Omental fat pad (tissue), 4 donors: ENCODE measurements around the gene PLEKHH1. TPM values are rescaled to one million over a fixed set of nuclear protein-coding genes. Genes with fewer than 3 reads are reported as not detected.
A peak's percentile ranks its signal among the peaks of the same experiment; 100 is the strongest.
"Not testable (repeated sequence)": the region's sequence is repeated elsewhere in the genome, so short reads cannot be mapped to it uniquely, and the experiment has no call there.

ENCODE experiments used
- ATAC-seq: fragments of 150-250 bp; one replicate; pipeline ENCODE4 v1.9.1; 2016; ENCODE audit warnings: mild to moderate bottlenecking, moderate library complexity; ENCODE audit not compliant: low FRiP score
- DNase-seq: peaks from one replicate; pipeline ENCODE4 v3.0.0-alpha.2; 2019; ENCODE audit warnings: low spot score
- CTCF ChIP-seq, 3 donors: fragments of 450-650 bp; IDR thresholded peaks; one replicate each; pipeline ENCODE4 v1.5.1; 2016 to 2017; ENCODE audit warnings: antibody characterized with exemption in 3 of 3, mild to moderate bottlenecking in 3 of 3, moderate library complexity in 2 of 3
- total RNA-seq, 4 donors: library from RNA; depleted of rRNA; stranded (reverse); fragments of >200 nt; gene quantifications; one replicate each; pipeline ENCODE4 v1.1.0, GENCODE V29; 2016

Gene PLEKHH1
- total RNA-seq, 4 donors from 2014 or later: 1.7 to 7.5 (median 5.5) TPM

DNA sequence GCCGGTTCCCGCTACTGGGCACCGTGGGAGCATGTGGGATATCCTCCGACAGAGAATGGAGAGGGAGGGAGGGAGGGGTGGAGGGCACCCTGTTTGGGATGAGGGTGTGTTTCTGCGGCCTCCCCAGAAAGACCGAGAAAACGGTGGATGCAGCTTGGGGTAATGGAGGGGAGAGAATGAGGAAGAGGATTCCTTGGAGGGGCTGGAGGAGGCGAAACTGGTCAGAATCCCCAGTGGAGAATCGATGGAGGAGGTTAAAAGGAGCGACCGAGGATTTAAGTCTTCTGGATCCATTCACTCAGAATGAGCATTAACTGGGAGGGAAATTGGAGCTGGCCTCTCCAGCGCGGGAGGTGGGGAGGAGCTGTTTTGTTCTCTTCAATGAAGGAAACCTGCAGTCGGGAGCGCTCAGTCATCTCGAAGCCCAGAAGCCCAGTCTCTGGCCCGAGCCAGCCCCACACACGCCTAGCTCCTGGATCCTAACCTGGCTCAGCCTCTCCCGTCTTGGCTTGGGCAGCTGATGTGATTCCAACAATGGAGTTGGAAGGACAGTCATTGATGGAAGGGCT lies 87.2 kb downstream of the PLEKHH1 start:
- no peak for DNase-seq
- no peak for TF ChIP-seq CTCF (IDR thresholded peaks at IDR 0.05)
- ATAC-seq: peak; percentile 16

- ATAC-seq (no peak), DNase-seq (no peak)
- TF ChIP-seq CTCF (IDR thresholded peaks at IDR 0.05): no peak
These were observed 89.6 kb downstream of the PLEKHH1 start for GRCh38 chr14:67622675-67623074.

- no peak for ATAC-seq
These were observed 90.0 kb downstream of the PLEKHH1 start for GRCh38 chr14:67623114-67623513.

GRCh38 chr14:67626131-67626530 lies 93.0 kb downstream of the PLEKHH1 start:
- not testable (repeated sequence) for ATAC-seq

More at GRCh38 chr14:67623114-67623513, 90.0 kb downstream of the PLEKHH1 start:
- TF ChIP-seq CTCF (IDR thresholded peaks at IDR 0.05): no peak
- DNase-seq: no peak

GRCh38 chr14:67627519-67627918 lies 94.4 kb downstream of the PLEKHH1 start:
- DNase-seq (no peak), ATAC-seq (no peak)
- TF ChIP-seq CTCF (IDR thresholded peaks at IDR 0.05): no peak

More at GRCh38 chr14:67626131-67626530, 93.0 kb downstream of the PLEKHH1 start:
- DNase-seq: not testable (repeated sequence)

- no peak for DNase-seq
- no peak for TF ChIP-seq CTCF (IDR thresholded peaks at IDR 0.05)
- no peak for ATAC-seq
These were observed 97.1 kb downstream of the PLEKHH1 start for GRCh38 chr14:67630186-67630585.

DNA sequence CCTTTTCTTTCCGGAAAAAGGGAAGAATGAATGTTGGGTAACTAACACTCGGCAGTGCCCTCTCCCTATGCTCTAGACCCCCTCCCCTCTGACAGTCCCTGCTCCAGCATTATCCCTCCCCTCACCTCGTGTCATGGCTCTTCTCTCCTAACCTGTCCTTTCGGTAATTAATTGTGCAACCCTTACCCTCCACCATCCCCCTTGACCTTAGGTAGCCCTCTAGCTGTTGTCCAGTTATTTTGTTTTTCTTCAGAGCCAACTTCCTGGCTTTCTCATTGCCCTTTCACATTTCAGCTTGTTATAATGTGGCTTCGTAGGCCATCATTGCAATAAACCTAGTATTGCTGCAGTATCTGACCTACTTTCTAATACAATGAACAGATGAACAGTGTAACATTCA lies 97.8 kb downstream of the PLEKHH1 start:
- no peak for ATAC-seq

More for the DNA sequence above, 97.8 kb downstream of the PLEKHH1 start:
- no peak for DNase-seq
- TF ChIP-seq CTCF (IDR thresholded peaks at IDR 0.05): no peak
